Measurements from ENCODE around the gene KIAA0040.

The KIAA0040 gene

DNA sequence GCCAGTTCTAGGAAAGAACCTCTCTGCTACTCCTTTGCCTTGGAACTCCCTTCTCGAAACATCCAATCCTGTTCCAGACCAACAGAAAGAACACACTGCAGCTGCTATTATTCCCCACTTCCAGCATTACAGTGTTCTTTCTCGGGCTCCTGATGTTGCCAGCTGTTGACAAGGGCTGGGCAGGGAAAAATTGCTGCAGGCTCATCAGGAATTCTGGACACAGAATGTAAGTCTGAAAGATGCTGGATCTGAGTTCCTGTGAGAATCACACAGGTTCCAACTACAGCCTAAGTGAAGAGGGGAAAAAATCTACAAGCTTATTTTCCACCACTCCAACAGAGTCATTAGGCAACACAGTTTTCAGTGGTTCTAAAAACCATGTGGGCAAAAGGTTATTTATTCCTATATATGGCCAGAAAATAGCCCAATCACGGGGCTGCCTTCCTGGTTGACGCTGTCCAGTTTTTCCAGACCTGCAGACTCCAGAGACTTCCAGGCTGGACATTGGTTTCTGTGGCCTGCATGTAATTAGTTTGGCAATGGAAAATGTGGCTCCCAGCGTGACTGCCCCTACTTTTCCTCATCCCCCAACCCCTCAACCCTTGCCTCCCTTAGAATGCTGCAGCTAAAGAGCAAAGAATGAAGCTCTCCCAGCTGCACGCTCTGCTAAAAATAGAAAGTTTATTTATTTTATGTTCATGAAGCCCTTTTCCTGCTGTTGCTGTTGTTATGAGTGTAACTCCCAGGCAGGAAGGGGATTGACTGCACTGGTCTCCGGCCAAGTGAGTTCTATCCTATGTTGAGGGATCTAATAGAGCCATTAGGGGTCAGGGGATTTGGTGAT, 8.3 kb upstream of the KIAA0040 start:
- peak; percentile 92 for DNase-seq (ENCODE audit: low read depth)

DNA sequence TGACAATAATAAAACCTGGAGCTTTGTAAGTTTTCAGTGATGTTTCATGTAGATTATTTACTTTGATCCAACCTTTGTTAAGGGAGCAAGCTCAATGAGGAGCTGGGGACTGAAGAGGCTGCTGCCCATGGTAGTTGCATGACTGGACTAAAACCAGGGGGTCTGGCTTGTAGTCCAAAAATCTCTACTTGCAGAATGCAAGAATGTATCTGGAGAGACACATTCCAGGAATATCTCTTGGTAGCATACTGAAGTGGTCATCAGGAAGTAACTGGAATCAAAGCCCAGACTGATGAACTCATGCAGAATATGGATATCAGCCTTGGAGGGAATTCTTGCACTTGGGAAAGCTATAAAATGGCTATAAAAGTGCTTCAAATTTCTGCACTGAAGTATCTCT, 5.8 kb upstream of the KIAA0040 start:
- DNase-seq (ENCODE audit: low read depth) = peak; percentile 89

DNA sequence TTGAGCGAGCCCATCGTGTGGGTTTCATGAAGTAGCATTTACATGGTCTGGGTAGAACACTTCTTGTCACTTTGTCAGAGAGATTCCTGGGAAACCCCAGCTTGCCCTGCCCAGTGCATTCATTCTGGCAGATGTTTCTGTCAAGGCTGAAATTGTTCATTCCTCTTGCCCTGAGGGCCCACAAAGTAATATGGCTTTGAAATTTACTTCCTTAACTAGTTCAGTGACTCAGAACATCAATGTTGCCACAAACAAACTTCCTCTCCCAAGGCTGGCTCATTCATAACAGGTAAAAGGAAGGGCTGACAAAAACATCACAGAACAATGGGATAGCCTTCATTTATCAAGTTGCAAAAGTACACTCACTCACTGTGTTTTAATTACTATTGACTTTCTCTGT, 5.0 kb upstream of the KIAA0040 start:
- peak; percentile 80 for DNase-seq (ENCODE audit: low read depth)

DNA sequence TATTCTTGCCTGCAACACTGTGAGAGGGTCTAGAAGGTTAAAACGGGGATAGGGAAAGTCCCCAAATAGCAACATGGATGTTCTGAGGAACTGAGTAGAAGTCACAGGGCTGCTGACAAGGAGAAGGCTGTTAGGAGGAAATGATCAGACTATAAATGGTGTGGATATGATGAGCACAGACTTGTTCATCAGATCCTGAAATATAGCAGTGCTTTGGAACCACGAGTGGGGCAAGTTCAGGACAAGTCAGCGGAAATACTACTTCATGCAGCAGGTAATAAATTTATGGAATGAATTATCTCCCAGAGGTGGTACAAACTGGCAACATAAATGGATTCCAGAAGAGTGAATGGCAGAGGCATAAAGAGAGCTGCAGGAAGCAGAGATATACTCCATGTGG, 3.2 kb upstream of the KIAA0040 start:
- DNase-seq (ENCODE audit: low read depth) = no peak

DNA sequence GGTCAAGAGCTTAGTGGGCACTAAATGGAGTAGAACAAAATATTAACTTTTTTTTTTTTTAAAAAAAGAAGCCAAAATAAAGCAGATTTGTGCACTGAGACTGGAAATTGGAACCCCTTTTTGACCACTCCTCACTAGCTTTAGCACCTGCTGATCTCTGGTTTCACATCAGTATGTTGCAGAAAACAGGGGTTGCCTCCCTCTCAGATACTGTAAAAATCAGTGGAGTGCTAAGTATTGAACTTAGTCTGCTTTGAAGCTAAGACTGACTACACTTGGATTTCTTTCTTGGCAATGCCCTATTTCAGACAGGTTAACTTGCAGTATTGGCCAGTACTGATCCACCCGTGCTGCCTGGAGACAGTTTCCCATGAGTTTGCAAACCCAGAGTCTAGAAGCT, 2.7 kb upstream of the KIAA0040 start:
- no peak for DNase-seq (ENCODE audit: low read depth)

DNA sequence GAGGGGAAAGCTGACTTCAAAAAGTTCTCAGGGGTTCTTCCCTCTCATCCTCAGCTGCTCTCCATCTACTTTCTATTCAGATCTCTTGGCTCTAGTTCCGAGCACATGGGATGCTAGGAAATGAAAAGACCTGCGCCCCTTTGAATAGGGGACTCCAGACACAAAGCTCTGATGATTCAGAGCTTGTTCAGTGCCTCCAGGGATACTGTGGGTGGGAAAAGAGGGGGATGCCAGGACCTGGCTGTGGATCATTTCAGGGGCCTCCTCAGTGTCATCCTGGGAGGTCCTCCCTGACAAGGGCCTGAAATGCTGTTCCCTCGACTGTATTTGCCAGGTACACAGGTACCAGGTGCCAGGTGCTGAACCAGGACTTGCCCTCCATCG, 943 bp upstream of the KIAA0040 start:
- peak; percentile 54 for DNase-seq (ENCODE audit: low read depth)

DNA sequence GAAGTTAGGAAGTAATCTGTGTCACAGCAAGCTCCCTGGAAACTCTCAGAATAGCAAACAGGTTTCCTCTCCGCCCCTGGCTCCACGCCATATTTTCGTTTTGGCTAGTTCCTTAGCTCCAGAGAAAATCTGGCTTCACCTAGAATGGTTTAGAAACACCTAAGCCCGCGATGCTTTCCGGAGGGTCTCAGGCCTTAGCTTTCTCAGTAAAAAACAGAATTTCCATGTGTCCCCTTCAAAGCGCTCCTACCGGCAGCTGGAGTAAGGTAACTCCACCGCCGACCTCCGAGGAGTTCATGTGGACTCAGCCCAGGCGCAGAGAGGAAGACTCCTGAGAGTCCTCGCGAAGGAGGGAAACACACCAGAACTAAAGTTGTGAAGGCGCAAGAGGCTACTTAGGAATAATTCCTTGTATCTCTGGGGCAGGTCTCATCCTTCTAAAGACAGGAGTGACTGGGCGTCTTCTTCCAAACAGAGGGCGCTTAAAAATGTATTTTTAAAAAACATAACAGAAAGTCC, 406 bp downstream of the KIAA0040 start:
- peak; percentile 37 for DNase-seq (ENCODE audit: low read depth)

DNA sequence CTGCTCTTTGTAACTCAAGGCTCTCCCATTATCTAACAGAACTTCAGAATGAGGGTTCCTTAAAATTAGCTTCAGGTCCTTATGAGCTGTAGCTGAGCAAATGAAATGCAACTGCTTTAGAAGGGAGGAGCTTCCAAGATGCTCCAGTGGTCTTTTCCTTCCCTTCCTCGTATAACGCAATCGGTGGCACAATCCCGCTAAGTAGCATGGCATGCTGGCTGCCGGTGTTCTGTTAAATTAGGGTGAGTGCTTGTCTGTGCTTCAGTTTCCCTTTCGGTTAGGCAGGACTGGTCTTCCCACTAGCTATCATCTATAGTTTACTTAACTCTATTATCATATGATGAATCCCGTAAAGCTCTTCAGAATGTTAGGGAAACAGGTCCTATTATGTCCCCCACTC, 917 bp downstream of the KIAA0040 start:
- DNase-seq (ENCODE audit: low read depth) = peak; percentile 48

DNA sequence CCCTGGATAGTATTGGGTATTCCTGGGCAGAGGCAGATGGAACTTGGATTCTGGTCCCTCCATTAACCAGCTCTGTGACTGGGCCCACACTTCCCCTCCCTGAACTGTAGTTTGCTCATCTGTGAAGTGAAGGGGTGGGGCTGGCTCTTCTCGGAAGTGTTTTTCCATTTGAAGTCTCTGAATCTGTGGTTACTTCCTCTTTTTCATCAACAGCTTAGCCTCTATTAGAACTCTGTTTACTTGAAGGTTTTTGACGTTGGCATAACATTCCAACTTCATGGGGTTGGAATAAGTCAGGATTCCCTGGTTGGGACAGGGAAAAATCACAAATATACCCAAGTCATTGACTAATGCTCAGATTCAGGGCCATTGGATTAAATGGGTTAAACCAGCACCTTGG, 3.6 kb downstream of the KIAA0040 start:
- no peak for DNase-seq (ENCODE audit: low read depth)

DNA sequence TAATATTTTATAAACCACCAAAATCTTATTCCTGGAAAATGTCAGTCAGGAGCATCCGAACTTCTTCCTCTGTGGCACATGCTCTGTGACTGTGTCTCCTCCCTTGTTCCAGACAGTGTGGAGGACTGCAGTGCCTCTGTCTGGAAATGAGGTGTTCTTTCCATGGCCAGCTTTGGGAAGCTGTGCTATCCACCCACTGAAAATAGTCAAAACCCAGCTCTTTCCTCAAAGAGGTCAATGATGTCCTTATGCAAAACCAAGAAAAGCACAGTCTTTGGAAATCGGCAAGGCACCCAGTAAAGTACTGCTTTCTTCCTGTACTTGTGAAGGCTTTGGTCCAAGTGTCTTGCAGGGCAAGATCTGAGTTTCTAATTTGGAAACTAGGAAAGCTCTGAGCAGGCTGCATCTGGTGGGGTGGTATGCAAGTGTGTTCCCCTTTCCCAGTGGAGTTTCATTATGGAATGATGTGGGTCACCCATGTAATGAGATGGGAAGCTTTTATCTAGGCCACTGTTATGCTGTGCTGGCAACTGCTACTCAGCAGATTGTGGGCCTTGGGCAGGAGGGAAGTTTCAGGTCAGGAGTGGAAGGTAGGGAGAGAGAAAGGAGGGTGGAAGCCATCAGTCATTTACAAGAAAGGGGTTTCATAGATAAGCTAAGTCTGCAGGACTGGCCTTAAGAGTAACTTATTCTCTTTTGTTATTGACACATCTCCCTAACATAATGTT, 6.0 kb downstream of the KIAA0040 start:
- DNase-seq (ENCODE audit: low read depth) = no peak

DNA sequence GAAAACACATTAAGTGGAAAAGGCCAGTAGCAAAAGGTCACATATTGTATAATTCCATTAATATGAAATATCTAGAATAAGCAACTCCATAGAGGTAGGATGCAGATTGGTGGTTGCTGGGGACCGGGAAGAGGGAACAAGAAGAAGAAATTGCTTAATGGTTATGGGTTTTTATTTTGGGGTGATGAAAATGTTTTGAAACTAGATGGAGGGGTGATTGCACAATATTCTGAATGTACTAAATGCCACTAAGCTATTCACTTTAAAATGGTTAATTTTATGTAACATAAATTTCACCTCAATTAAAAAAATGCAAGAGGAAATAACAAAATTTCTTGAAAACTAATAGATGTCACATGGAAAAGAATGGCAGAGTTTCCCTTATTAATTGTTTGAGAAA, 6.7 kb downstream of the KIAA0040 start:
- DNase-seq (ENCODE audit: low read depth) = no peak

DNA sequence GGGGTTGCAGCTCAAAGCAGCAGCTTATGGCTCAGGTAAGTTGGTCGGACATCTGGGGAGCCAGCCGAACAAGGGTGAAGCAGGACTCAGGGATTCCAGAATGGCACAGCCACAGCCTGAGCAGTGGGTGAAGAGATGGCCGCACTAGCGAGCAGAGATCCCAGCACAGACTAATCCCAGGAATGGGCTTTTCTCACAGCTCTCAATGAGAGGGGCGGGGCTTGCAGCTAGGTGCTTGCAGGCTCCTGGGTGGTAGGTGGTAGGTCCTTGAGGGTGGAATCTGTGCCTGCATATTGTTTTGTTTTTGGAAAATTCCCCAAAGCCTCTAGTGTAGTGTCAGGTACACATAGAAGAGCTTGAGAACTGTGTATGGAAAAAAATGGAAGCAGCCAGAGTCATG, 9.0 kb downstream of the KIAA0040 start:
- no peak for DNase-seq (ENCODE audit: low read depth)

DNA sequence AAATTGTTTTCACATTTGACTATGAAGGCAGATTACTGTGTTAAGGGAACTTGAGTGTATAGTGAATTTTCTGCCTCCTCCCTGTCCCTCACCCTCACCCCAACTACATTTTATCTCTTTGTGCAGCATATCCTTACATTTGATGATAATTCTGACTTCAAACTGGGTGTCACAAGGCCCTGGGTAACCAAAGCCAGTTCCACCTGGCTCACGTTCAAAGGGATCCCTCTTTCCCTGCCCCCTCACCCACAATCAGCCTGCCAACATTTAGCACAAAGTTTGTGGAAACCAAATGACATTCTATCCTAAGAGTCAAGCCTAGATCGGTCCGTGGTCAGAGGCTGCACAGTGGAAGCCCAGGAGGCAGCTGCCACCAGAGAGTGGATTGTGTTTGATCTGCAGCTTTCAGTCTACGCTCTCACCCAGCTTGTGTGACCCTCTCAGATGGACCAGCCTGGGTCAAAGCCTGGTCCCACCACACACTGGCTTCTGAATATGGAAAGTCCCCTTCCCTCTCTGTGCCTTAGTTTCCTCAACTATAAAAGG, 10.3 kb downstream of the KIAA0040 start:
- no peak for DNase-seq (ENCODE audit: low read depth)

DNA sequence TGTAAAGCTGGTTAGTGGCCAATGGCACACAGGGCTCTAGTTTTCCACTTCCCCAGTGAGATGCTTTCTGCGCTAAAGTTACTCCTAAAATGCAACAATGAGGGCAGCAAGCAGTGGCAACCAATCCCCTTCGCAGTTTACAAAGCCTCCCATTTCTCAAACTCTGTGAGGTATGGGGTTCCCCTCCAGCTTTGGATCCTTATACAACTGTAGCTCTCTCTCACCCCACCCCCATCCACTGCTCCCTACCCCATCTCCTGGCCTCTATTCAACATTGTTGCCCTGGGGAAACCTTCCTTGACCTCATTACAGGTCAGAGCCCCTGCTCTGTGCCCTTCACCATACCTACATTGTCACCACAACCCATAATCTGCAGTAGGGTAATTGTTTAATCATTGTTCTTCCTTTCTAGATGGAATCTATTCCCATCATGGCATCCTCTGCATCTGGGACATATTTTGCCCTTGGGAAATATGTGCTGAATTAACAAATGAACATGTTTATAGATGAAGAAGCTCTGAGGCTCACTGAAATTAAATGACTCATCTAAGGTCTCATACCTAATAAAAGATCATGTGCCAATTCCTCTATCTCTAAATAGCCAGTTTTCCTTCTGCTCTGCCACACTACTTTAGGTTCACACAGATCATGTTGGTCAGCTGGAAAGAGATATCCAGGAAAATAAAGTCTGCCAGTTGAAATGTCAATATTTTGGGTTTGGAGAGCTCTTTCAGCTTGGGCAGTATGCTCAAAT, 12.6 kb downstream of the KIAA0040 start:
- peak; percentile 67 for DNase-seq (ENCODE audit: low read depth)

DNA sequence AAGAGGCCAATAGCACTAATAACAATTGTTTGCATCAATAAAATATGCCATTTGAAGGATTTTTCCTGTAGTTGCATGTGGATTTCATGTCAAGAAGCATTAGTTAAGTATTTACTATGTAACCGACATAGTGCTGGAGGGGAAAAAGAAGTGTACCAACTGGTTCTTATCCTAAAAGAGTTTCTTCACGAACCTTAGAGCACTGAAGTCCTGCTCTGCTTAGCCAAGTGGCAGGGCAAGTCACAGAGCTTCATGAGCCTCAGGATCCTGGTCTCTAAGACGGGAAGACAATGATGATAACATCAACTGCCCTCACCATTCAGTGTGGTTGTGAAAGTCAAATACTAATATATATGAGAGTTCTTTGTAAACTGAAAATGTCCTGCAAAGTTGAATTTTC, 14.1 kb downstream of the KIAA0040 start:
- no peak for DNase-seq (ENCODE audit: low read depth)

DNA sequence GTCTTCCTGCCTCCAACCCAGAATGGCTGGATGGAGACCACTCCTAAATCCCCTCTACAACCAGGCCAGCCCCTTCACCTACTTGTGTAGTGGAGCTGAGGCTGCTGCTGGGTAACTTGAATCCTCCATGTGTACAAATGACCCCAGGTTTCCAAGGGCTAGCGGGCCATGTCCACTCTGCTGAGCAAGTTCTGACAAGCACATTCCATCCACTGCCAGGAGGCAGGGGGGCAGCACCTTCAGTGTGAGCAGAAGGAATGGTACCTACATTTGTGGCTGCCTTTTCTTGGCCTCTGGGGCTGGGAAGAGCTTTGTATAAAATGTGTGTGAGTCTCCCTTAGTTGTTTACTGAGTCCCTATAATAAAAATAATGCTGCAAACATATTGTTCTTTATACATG, 14.5 kb downstream of the KIAA0040 start:
- no peak for DNase-seq (ENCODE audit: low read depth)

DNA sequence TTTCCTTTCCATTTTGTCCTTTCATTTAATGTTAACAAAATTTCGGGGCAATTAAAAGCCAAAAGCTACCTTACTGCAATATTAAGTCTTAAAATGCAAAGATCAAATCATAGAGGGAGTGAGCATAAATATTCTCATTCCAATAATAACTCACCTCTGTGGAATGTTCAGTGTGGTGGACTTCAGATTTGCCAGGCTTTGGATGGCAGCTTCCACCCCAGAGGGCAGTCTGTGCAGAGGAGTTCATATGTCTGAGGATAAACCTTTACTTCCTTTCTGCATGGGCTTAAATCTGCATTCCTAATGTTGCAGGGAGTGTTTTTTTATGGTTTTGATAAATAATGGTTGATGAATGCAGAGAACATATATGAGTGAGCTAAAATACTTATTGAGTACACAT, 16.3 kb downstream of the KIAA0040 start:
- DNase-seq (ENCODE audit: low read depth) = peak; percentile 12

DNA sequence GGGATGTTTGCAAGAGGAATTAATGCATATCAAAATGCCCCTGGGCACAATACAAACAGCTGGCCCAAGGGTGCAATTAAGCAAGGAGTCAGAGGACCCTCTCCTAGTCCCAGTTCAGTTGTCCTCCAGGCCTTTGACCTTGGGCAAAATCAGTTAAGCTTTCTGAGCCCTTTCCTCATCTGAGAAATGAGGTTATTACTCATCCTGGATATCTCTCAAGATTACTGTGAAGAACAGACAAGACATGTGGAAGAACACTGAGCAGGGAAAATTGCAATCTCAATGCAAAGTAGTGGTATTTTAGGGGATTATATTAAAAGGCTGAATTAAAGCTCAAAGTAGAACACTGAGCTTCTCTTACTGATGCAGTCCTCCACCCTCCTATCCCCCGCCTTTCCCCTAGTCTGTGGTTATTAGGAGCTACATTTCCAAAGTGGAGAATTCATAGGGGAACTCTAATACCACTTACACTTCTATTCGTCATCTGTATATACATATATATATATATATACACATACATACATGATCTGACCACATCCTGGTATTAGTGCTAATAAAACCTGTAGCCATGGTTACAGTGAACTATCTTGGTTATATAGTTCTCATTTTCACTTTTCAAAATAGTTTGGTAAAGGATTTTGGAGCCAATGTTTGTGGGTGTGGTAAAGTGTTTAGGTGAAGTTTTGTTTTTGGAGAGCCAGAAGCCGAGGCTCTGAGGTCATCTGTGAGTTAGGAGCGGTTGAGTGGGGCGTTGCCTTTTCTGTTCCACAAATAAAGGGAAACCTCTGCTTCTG, 18.1 kb downstream of the KIAA0040 start:
- no peak for DNase-seq (ENCODE audit: low read depth)

DNA sequence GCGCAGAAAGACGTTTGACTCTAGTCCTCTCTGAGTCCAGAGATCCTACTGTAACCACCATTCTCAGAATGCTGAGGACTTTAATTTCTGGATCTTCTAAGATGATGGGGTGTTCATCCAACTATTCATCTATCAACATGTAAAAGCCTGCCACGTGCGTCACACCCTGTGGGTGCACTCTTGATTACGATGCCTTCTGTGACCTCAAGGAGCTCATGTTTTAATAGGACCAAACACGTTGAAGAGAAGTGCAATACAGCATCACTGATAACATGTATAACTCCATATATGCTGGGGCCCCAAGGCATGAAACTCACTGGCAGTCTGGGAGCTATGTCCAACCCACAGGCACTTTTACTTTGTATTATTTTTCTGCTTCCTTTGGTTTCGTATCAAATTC, 19.0 kb downstream of the KIAA0040 start:
- no peak for DNase-seq (ENCODE audit: low read depth)

DNA sequence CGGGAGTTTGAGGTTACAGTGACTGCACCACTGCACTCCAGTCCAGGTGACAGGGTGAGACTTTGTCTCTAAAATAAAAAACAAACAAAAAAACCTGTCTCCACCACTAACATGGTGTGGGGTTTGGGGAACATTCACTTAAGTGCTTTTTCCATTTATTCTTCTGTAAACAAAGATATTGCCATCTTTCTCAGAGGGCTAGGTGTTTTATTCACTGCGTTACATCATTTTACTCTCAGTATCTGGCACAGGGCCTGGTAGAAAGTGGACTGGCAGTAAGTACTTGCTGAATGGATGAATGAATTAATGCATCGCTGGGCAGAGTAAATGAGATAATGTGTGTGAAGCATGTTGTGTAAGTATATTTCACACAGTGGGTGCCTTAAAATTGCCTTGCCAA, 20.1 kb downstream of the KIAA0040 start:
- DNase-seq (ENCODE audit: low read depth) = no peak

Data from EH (cell line).